ENCODE data around the gene DOCK10.

- TF ChIP-seq CTCF (IDR thresholded peaks at IDR 0.05; ENCODE audit: poor library complexity) (no peak), EZH2 (IDR thresholded peaks at IDR 0.05; ENCODE audit: borderline replicate concordance) (no peak)
Measured at GRCh38 chr2:224894356-224894755, 147.9 kb downstream of the DOCK10 start.
